GM18502 (cell line): Measurements from ENCODE around the gene SDHAF1.

Source experiments
- ATAC-seq: cut with Tn5 transposase; IDR thresholded peaks from one replicate; pipeline ENCODE4 v1.9.1; 2021; ENCODE audit warnings: mild to moderate bottlenecking; ENCODE audit not compliant: unreplicated experiment, poor library complexity

Gene SDHAF1

DNA sequence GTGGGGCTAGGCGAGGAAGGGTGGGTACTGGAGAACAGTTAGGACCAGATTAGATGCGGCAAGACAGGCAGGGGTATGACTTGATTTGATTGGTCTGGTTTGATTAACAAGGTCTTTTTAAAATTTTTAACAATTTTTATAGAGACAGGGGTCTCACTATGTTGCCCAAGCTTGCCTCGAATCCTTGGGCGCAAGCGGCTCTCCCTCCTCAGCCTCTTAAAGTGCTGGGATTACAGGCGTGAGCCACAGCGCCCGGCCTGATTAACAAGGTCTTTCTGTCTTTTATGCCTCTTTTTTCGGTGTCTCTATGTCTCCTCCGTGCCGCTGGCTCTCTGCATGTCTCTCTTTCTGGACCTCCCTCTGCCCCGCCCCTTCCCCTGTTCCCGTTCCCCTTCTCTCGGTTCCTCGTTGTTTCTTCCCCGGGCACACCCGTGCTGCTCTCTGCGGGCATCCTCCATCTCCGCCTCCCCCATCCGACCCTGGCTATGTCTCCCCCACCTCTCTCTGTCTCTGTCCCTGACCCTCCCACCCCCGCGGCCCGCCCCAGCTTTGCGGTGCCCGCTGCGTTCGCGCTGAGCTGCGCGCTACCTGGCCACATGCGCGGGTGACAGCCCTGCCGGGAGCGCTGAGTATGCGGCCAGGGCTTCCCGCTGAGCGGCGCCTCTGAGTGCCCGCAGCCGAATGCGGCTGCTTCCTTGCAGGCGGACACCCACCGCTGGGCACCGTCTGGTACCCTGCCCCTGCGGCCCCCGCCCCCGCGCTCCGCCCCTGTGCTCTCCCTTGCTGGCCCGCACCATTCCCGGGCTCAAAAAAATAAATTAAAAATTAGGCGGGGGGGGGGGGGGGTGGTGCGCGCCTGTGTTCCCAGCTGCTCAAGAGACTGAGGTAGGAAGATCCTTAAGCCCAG is 8.1 kb upstream of the SDHAF1 start:
- ATAC-seq, result no peak

DNA sequence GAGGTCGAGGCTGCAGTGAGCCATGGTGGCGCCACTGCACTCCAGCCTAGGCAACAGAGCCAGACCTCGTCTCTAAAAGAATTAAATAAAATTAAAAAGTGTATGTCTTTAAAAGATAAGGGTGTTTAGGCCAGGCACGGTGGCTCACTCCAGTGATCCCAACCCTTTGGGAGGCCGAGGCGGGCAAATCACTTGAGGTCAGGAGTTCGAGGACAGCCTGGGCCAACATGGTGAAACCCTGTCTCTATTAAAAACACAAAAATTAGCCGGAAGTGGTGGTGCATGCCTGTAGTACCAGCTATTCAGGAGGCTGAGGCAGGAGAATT is 7.5 kb upstream of the SDHAF1 start:
- no peak for ATAC-seq

DNA sequence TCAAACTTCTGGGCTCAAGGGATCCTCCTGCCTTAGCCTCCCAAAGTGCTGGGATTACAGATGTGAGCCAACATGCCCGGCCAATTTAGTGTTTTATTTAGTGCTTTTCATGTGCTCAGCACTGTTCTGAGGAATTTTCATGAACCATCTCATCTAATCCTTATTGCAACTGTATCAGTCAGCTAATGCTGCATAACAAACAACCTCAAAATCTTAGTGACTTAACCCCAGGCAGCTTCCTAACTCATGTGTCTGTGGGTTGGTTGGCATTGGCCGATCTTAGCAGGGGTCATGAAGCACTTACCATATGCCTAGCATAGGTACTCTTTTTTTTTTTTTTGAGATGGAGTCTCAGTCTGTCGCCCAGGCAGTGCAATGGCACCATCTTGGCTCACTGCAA is 6.2 kb upstream of the SDHAF1 start:
- ATAC-seq, result no peak

DNA sequence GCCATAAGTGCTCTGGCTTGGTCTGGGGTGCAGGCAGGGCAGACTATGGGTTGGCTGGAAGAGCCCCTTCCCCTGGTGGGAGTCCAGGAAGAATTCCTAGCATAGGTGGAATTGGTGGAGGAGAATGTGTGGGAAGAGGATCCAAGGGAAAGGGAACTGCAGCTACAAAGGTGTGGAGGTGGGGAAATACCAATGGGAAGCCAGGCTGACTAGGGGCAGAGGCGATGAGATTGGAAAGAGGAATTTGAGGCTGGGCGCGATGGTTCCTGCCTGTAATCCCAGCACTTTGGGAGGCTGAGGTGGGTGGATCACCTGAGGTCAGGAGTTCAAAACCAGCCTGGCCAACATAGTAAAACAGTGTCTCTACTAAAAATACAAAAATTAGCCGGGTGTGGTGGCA is 4.8 kb upstream of the SDHAF1 start:
- ATAC-seq, result no peak

GRCh38 chr19:35990771-35991730 is 3.9 kb upstream of the SDHAF1 start:
- ATAC-seq, result no peak

- no peak for ATAC-seq
Observed at GRCh38 chr19:35991731-35992450, 3.1 kb upstream of the SDHAF1 start.

- no peak for ATAC-seq
Observed at GRCh38 chr19:35992907-35993765, 1.9 kb upstream of the SDHAF1 start.

DNA sequence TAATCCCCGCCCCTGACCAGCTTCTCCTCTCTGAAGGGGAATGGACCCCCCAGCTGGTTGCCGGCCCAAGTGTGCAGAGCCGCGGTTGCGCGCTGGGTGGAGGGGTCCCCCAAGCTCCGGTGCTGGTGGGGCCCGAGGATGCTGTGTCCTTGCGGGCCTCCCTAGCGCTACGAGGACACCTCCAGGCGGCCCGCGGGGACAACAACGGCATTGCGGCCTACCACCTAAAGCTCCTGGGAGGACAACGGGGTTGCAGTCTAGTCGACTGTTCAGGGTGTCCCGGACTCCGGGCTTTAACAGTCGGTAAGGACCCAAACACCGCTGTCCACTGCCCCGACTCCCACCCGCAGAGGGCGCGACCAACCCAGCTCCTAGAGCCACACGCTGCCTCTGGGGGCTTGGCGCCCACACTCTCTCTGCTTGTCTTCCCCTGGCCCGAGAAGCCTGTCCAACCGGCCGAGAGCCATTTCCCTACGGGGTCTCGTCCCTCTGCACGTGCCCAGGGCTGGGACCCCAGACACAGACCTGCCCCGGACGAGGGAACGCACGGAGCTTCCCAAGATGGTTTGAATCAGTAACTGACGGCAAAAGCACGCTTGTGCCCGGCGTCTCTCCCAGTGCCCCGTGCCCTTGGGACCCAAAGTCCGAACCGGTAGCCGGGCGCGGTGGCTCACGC is 927 bp upstream of the SDHAF1 start:
- no peak for ATAC-seq

DNA sequence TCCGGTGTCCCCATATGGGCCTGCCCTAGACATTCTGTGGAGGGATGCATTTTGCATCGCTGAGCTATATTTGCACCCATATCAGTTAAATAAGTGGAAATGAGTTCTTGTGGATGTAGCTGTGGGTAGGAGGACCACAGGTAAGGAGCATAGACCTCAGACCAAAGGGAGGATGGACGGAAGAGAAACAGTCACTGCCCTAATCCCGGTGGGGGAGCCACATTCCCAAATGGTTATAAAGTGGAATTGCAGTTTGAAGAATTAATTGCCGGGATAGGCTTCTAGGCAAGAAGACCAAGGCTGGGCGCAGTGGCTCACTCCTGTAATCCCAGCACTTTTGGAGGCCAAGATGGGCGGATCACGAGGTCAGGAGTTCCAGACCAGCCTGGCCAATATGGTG is 1.8 kb downstream of the SDHAF1 start:
- ATAC-seq, result no peak

GRCh38 chr19:36001605-36002004 is 6.6 kb downstream of the SDHAF1 start:
- ATAC-seq, result no peak

- ATAC-seq, result no peak
Observed at GRCh38 chr19:36003284-36003683, 8.3 kb downstream of the SDHAF1 start.

- no peak for ATAC-seq
Observed at GRCh38 chr19:36006955-36007354, 12.0 kb downstream of the SDHAF1 start.

DNA sequence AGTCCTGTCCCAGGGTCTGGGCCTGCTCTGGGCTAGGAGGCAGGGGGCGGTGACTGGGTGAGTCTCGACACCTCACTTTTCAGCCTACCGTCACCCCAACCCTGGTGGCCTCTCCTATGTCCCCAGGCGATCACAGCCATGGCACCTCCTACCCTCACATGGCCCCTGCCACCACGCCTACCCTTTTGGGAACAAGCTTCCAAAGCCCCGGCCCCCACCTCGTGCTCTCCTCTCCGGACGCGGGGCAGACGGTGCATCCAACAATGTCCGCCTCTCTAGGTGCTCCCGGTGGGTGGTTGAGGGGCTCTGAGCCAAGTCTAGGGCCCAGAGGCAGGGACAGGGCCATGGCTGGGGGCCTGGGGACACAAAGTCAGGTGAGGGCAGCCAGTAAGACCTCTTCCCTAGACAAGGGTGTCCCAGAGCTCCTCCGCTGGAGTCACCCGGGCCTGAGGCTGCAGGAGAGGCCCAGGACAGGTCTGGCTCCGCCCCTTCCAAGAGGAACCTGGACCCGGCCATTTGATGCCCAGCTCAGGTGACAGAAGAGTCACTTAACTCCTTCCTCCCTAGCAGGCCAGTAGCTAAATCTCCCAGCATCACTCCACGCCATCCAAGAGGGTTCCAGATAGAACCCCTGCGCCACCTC is 13.5 kb downstream of the SDHAF1 start, which contains the start of gene SYNE4:
SYNE4 (minus strand) TSS at position 478 of the 643 bp plus-strand sequence; CDS start at position 346, 132 bp downstream.
- ATAC-seq, result no peak

GRCh38 chr19:36009220-36009619 is 14.2 kb downstream of the SDHAF1 start:
- ATAC-seq, result no peak

GRCh38 chr19:36009633-36010379 is 14.8 kb downstream of the SDHAF1 start:
- no peak for ATAC-seq

- no peak for ATAC-seq
Observed at GRCh38 chr19:36010402-36010801, 15.4 kb downstream of the SDHAF1 start.

DNA sequence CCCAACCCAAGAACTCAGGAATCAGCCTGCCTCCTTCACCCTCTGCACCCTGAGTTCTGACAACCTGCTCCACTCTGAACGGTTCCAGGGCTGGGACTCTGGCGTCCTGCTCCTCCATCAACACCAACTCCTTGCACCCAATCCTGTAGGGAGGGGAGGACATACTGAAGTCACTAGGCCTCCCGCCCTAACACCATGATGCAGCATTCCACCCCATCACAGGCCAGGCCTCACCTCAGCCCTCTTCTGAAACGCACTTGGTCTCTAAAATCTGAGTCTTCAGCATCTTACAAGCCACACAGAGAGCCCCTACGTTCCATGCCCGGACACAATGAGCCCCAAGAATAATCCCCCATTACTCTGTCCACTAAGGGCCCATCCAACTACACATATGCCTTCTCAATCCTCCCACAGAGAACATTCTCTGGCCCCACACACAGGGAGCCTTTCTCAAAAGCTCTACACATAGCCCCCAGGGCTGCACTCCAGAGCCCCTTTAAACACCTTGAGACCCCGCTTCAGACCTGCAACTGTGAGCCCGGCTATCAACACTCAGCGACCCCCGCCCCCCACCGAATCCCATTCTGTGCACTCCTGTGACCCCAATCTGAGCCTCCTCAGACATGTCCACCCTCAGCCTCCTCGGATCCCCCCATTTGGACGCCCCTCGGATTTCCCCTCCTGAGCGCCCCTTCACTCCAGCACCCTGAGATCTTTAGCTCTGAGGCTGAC is 18.5 kb downstream of the SDHAF1 start:
- ATAC-seq, result no peak
